ENCODE results near the gene SLC2A8. TPM values are rescaled to one million over a fixed set of nuclear protein-coding genes. Genes with fewer than 3 reads are reported as not detected.
A peak's percentile ranks its signal among the peaks of the same experiment; 100 is the strongest.

SLC2A8 gene
- total RNA-seq, 1 donor from 2014 or later: 27.5 TPM

GRCh38 chr9:127396253-127396807 is 639 bp upstream of the SLC2A8 start:
- H3K27me3 ChIP-seq (ENCODE audit: control insufficient read depth, insufficient read depth, low read length): no peaks in the 10 kb centered on the region
- no peak for DNase-seq (ENCODE audit: low read depth)
- H3K4me3 ChIP-seq (ENCODE audit: low read depth, low read length): peak overlapping the region; percentile 46
- TF ChIP-seq CTCF (IDR thresholded peaks at IDR 0.05; ENCODE audit: insufficient read depth, low read length, poor library complexity, severe bottlenecking): no peak
- H3K36me3 ChIP-seq (ENCODE audit: control insufficient read depth, insufficient read depth, low read length): no peaks in the 10 kb centered on the region

DNA sequence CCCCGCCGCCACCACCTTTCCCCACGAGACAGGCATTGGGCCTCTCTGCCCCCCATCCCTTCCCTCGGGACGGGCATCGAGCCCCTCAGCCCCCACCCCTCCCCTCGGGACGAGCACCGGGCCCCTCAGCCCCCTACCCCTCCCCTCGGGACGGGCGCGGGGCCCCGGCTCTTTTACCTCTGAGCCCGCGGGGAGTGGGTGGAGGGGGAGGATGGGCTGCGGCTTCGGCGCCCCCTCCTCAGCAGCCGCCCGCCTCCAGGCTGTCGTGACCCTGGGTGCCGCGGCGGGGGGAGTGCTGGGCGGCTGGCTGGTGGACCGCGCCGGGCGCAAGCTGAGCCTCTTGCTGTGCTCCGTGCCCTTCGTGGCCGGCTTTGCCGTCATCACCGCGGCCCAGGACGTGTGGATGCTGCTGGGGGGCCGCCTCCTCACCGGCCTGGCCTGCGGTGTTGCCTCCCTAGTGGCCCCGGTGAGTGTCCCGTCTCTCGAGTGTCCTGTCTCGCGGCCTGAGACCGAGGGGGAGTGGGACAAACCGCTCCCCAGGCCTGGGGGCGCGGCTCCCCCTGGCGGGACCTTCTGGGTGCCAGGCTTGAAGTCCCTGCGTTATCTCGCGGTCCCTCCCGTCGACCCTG is 791 bp downstream of the SLC2A8 start:
- Histone ChIP-seq H3K36me3 (ENCODE audit: control insufficient read depth, insufficient read depth, low read length) (no peaks in the 10 kb centered on the region), H3K4me3 (ENCODE audit: low read depth, low read length) (peak overlapping the region; percentile 76), H3K27me3 (ENCODE audit: control insufficient read depth, insufficient read depth, low read length) (no peaks in the 10 kb centered on the region)
- TF ChIP-seq CTCF (IDR thresholded peaks at IDR 0.05; ENCODE audit: insufficient read depth, low read length, poor library complexity, severe bottlenecking): peak; percentile 83
- DNase-seq (ENCODE audit: low read depth): no peak

- Histone ChIP-seq H3K27me3 (ENCODE audit: control insufficient read depth, insufficient read depth, low read length) (no peaks in the 10 kb centered on the region), H3K36me3 (ENCODE audit: control insufficient read depth, insufficient read depth, low read length) (no peaks in the 10 kb centered on the region), H3K4me3 (ENCODE audit: low read depth, low read length) (peak overlapping the region; percentile 76)
- DNase-seq (ENCODE audit: low read depth): no peak
- TF ChIP-seq CTCF (IDR thresholded peaks at IDR 0.05; ENCODE audit: insufficient read depth, low read length, poor library complexity, severe bottlenecking): no peak
These were observed 1.3 kb downstream of the SLC2A8 start for GRCh38 chr9:127398275-127398647.

GRCh38 chr9:127398715-127399400 is 1.9 kb downstream of the SLC2A8 start:
- no peak for TF ChIP-seq CTCF (IDR thresholded peaks at IDR 0.05; ENCODE audit: insufficient read depth, low read length, poor library complexity, severe bottlenecking)
- no peak overlapping the region for H3K4me3 ChIP-seq (ENCODE audit: low read depth, low read length)
- H3K36me3 ChIP-seq (ENCODE audit: control insufficient read depth, insufficient read depth, low read length): no peaks in the 10 kb centered on the region
- no peak for DNase-seq (ENCODE audit: low read depth)
- no peaks in the 10 kb centered on the region for H3K27me3 ChIP-seq (ENCODE audit: control insufficient read depth, insufficient read depth, low read length)

GRCh38 chr9:127399736-127400269 is 2.8 kb downstream of the SLC2A8 start:
- no peak overlapping the region for H3K4me3 ChIP-seq (ENCODE audit: low read depth, low read length)
- peaks cover 2% of the 10 kb centered on the region for H3K36me3 ChIP-seq (ENCODE audit: control insufficient read depth, insufficient read depth, low read length)
- TF ChIP-seq CTCF (IDR thresholded peaks at IDR 0.05; ENCODE audit: insufficient read depth, low read length, poor library complexity, severe bottlenecking): no peak
- DNase-seq (ENCODE audit: low read depth): no peak
- H3K27me3 ChIP-seq (ENCODE audit: control insufficient read depth, insufficient read depth, low read length): no peaks in the 10 kb centered on the region
